GM23248 (cell line): ENCODE results near the gene CRYGC.

ENCODE experiments used
- EZH2 ChIP-seq: fragments of 200-600 bp; sonication (generic); IDR thresholded peaks from 2 replicates; pipeline ENCODE4 v1.6.1; 2018; ENCODE audit warnings: antibody characterized with exemption, mild to moderate bottlenecking; ENCODE audit not compliant: insufficient read depth, poor library complexity, severe bottlenecking
- EZH2phosphoT487 ChIP-seq: fragments of 200-600 bp; sonication (generic); IDR thresholded peaks from 2 replicates; pipeline ENCODE4 v1.6.1; 2018; ENCODE audit warnings: antibody characterized with exemption, moderate library complexity, mild to moderate bottlenecking, low read depth; ENCODE audit not compliant: insufficient read depth

GRCh38 chr2:208125251-208125650 is 4.4 kb downstream of the CRYGC start:
- TF ChIP-seq EZH2 (peak; percentile 31), EZH2phosphoT487 (no peak)
